Measurements from ENCODE around the gene ARHGAP24.

ARHGAP24 gene

GRCh38 chr4:85580489-85580888 is 105.5 kb downstream of the ARHGAP24 start:
- DNase-seq (ENCODE audit: low read depth in 2 of 2), result no peak

GRCh38 chr4:85587952-85588351 is 113.0 kb downstream of the ARHGAP24 start:
- DNase-seq (ENCODE audit: low read depth in 2 of 2), result no peak

- no peak for DNase-seq (ENCODE audit: low read depth in 2 of 2)
Measured at GRCh38 chr4:85591406-85592098, 116.6 kb downstream of the ARHGAP24 start.

GRCh38 chr4:85595098-85595775 is 120.3 kb downstream of the ARHGAP24 start:
- DNase-seq (ENCODE audit: low read depth in 2 of 2), result no peak

GRCh38 chr4:85595796-85596559 is 121.0 kb downstream of the ARHGAP24 start:
- DNase-seq (ENCODE audit: low read depth in 2 of 2), result no peak

GRCh38 chr4:85598936-85599335 is 124.0 kb downstream of the ARHGAP24 start:
- DNase-seq (ENCODE audit: low read depth in 2 of 2), result no peak

- DNase-seq (ENCODE audit: low read depth in 2 of 2), result no peak
Measured at GRCh38 chr4:85600501-85600900, 125.6 kb downstream of the ARHGAP24 start.

- no peak for DNase-seq (ENCODE audit: low read depth in 2 of 2)
Measured at GRCh38 chr4:85603437-85604336, 128.7 kb downstream of the ARHGAP24 start.

- no peak for DNase-seq (ENCODE audit: low read depth in 2 of 2)
Measured at GRCh38 chr4:85606505-85606904, 131.6 kb downstream of the ARHGAP24 start.

- no peak for DNase-seq (ENCODE audit: low read depth in 2 of 2)
Measured at GRCh38 chr4:85607624-85608023, 132.7 kb downstream of the ARHGAP24 start.

- DNase-seq (ENCODE audit: low read depth in 2 of 2), result no peak
Measured at GRCh38 chr4:85610450-85610849, 135.5 kb downstream of the ARHGAP24 start.

GRCh38 chr4:85611661-85612060 is 136.7 kb downstream of the ARHGAP24 start:
- no peak for DNase-seq (ENCODE audit: low read depth in 2 of 2)

- DNase-seq (ENCODE audit: low read depth in 2 of 2), result no peak
Measured at GRCh38 chr4:85613901-85614300, 139.0 kb downstream of the ARHGAP24 start.

GRCh38 chr4:85615952-85616351 is 141.0 kb downstream of the ARHGAP24 start:
- DNase-seq (ENCODE audit: low read depth in 2 of 2), result no peak

- DNase-seq (ENCODE audit: low read depth in 2 of 2), result no peak
Measured at GRCh38 chr4:85617202-85617601, 142.3 kb downstream of the ARHGAP24 start.

- no peak for DNase-seq (ENCODE audit: low read depth in 2 of 2)
Measured at GRCh38 chr4:85632981-85633380, 158.0 kb downstream of the ARHGAP24 start.

GRCh38 chr4:85637778-85638177 is 162.8 kb downstream of the ARHGAP24 start:
- DNase-seq (ENCODE audit: low read depth in 2 of 2), result no peak

- no peak for DNase-seq (ENCODE audit: low read depth in 2 of 2)
Measured at GRCh38 chr4:85639946-85640345, 165.0 kb downstream of the ARHGAP24 start.

GRCh38 chr4:85642356-85643100 is 167.6 kb downstream of the ARHGAP24 start:
- DNase-seq (ENCODE audit: low read depth in 2 of 2), result no peak

- no peak for DNase-seq (ENCODE audit: low read depth in 2 of 2)
Measured at GRCh38 chr4:85644061-85644460, 169.1 kb downstream of the ARHGAP24 start.

- no peak for DNase-seq (ENCODE audit: low read depth in 2 of 2)
Measured at GRCh38 chr4:85650908-85651307, 176.0 kb downstream of the ARHGAP24 start.
